Muscle layer of duodenum (tissue), 2 donors: Measurements from ENCODE around the gene FRMD5.

Experiments
- H3K27ac ChIP-seq: one replicate; pipeline ENCODE4 v1.7.0; 2013; ENCODE audit warnings: mild to moderate bottlenecking, low read length
- H3K27me3 ChIP-seq: one replicate; pipeline ENCODE4 v1.7.0; 2013; ENCODE audit warnings: low read depth, mild to moderate bottlenecking, control low read depth, low read length
- H3K36me3 ChIP-seq, 2 donors: one replicate each; pipeline ENCODE4 v1.7.0; 2013; ENCODE audit warnings: low read length in 2 of 2, control low read depth in 1 of 2, mild to moderate bottlenecking in 1 of 2; ENCODE audit not compliant: insufficient read depth in 2 of 2, control insufficient read depth in 1 of 2
- H3K4me1 ChIP-seq, 2 donors: one replicate each; pipeline ENCODE4 v1.7.0; 2013; ENCODE audit warnings: low read length in 2 of 2, mild to moderate bottlenecking in 2 of 2, control low read depth in 1 of 2, moderate library complexity in 1 of 2; ENCODE audit not compliant: insufficient read depth in 2 of 2, control insufficient read depth in 1 of 2
- H3K4me3 ChIP-seq, 2 donors: one replicate each; pipeline ENCODE4 v1.7.0; 2013; ENCODE audit warnings: low read length in 2 of 2, low read depth in 1 of 2, mild to moderate bottlenecking in 1 of 2
- H3K9me3 ChIP-seq, 2 donors: one replicate each; pipeline ENCODE4 v1.7.0; 2013; ENCODE audit warnings: low read length in 2 of 2, control low read depth in 1 of 2, mild to moderate bottlenecking in 1 of 2; ENCODE audit not compliant: control insufficient read depth in 1 of 2
- donor health status: healthy.

The FRMD5 gene

GRCh38 chr15:44207643-44208042 is 12.6 kb upstream of the FRMD5 start:
- Histone ChIP-seq H3K27me3 (no peaks in the 10 kb centered on the region), H3K9me3 (no peaks in the 10 kb centered on the region), H3K36me3 (no peaks in the 10 kb centered on the region), H3K27ac (no peak overlapping the region), H3K4me1 (no peaks in the 10 kb centered on the region), H3K4me3 (no peak overlapping the region)

- Histone ChIP-seq H3K4me1 (peaks cover 0 to 8% of the 10 kb centered on the region in 2 donors), H3K9me3 (no peaks in the 10 kb centered on the region), H3K4me3 (no peak overlapping the region), H3K36me3 (no peaks in the 10 kb centered on the region), H3K27me3 (peaks cover 14% of the 10 kb centered on the region), H3K27ac (no peak overlapping the region)
Observed at GRCh38 chr15:44199393-44199792, 4.3 kb upstream of the FRMD5 start.

- peaks cover 22% of the 10 kb centered on the region for H3K27me3 ChIP-seq
- H3K4me1 ChIP-seq = peaks cover 0 to 18% of the 10 kb centered on the region in 2 donors
- H3K4me3 ChIP-seq = peak overlapping the region; percentile 63 to 67
- H3K36me3 ChIP-seq = no peaks in the 10 kb centered on the region
- H3K9me3 ChIP-seq = no peaks in the 10 kb centered on the region
- H3K27ac ChIP-seq = no peak overlapping the region
Observed at GRCh38 chr15:44194323-44195150, 534 bp downstream of the FRMD5 start.

GRCh38 chr15:44193651-44194322 is 1.3 kb downstream of the FRMD5 start:
- Histone ChIP-seq H3K4me3 (peak overlapping the region; percentile 63 to 67), H3K36me3 (no peaks in the 10 kb centered on the region), H3K27ac (no peak overlapping the region), H3K9me3 (no peaks in the 10 kb centered on the region), H3K27me3 (peaks cover 17% of the 10 kb centered on the region), H3K4me1 (peaks cover 0 to 18% of the 10 kb centered on the region in 2 donors)

GRCh38 chr15:44188795-44189194 is 6.3 kb downstream of the FRMD5 start:
- Histone ChIP-seq H3K27ac (no peak overlapping the region), H3K9me3 (no peaks in the 10 kb centered on the region), H3K4me3 (no peak overlapping the region), H3K4me1 (peaks cover 0 to 5% of the 10 kb centered on the region in 2 donors), H3K27me3 (peaks cover 5% of the 10 kb centered on the region), H3K36me3 (no peaks in the 10 kb centered on the region)

GRCh38 chr15:44186705-44187104 is 8.4 kb downstream of the FRMD5 start:
- no peaks in the 10 kb centered on the region for H3K27me3 ChIP-seq
- H3K4me3 ChIP-seq = no peak overlapping the region
- no peak overlapping the region for H3K27ac ChIP-seq
- H3K36me3 ChIP-seq = no peaks in the 10 kb centered on the region
- H3K4me1 ChIP-seq = no peaks in the 10 kb centered on the region
- no peaks in the 10 kb centered on the region for H3K9me3 ChIP-seq

GRCh38 chr15:44183363-44183762 is 11.7 kb downstream of the FRMD5 start:
- Histone ChIP-seq H3K36me3 (no peaks in the 10 kb centered on the region), H3K4me3 (no peak overlapping the region), H3K27ac (no peak overlapping the region), H3K9me3 (no peaks in the 10 kb centered on the region), H3K4me1 (no peaks in the 10 kb centered on the region), H3K27me3 (no peaks in the 10 kb centered on the region)

- no peaks in the 10 kb centered on the region for H3K27me3 ChIP-seq
- H3K36me3 ChIP-seq = no peaks in the 10 kb centered on the region
- no peak overlapping the region for H3K27ac ChIP-seq
- H3K4me3 ChIP-seq = no peak overlapping the region
- no peaks in the 10 kb centered on the region for H3K9me3 ChIP-seq
- no peaks in the 10 kb centered on the region for H3K4me1 ChIP-seq
Observed at GRCh38 chr15:44181410-44181809, 13.7 kb downstream of the FRMD5 start.

- H3K4me3 ChIP-seq = no peak overlapping the region
- H3K36me3 ChIP-seq = no peaks in the 10 kb centered on the region
- no peaks in the 10 kb centered on the region for H3K9me3 ChIP-seq
- H3K4me1 ChIP-seq = no peaks in the 10 kb centered on the region
- no peaks in the 10 kb centered on the region for H3K27me3 ChIP-seq
- no peak overlapping the region for H3K27ac ChIP-seq
Observed at GRCh38 chr15:44177139-44177538, 17.9 kb downstream of the FRMD5 start.

- Histone ChIP-seq H3K27me3 (no peaks in the 10 kb centered on the region), H3K9me3 (no peaks in the 10 kb centered on the region), H3K4me3 (no peak overlapping the region), H3K27ac (no peak overlapping the region), H3K4me1 (no peaks in the 10 kb centered on the region), H3K36me3 (no peaks in the 10 kb centered on the region)
Observed at GRCh38 chr15:44173813-44174212, 21.3 kb downstream of the FRMD5 start.

- H3K27ac ChIP-seq = no peak overlapping the region
- H3K4me1 ChIP-seq = no peaks in the 10 kb centered on the region
- no peaks in the 10 kb centered on the region for H3K27me3 ChIP-seq
- H3K9me3 ChIP-seq = no peaks in the 10 kb centered on the region
- H3K4me3 ChIP-seq = no peak overlapping the region
- H3K36me3 ChIP-seq = no peaks in the 10 kb centered on the region
Observed at GRCh38 chr15:44163370-44163769, 31.7 kb downstream of the FRMD5 start.
